GM03348 (cell line): ENCODE results near the gene PTPRR.

Experiments used
- DNase-seq: peaks from one replicate; pipeline ENCODE4 v3.0.0; 2012; ENCODE audit warnings: low spot score

Gene PTPRR

DNA sequence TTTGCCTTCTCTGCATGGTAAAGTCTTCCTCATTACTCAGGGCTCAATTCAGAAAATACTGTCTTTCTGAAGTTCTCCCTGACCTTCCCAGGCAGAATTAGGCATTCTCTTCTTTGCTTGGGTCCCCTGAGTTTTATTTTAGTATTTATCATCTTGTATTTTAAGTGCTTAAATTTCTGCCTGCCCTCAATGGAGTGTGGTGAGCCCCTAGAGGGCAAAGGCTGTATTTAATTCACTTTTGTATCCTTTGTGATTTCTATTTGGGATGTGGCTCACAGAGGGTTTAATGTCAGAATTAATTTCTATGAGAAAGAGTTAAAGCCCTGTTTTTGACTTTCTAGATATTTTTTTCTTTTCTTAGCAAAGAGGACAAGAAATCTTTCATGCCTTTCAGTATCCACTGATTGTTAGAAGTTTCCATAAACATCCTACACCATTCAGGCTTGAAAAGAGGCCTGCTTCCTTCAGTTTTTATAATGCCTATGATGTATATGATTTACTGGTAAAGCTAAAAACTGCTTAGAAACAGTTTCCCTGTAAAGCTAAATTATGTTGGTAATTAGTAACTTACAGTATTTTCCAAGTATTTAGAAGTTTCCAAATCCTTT, 227.8 kb downstream of the PTPRR start:
- DNase-seq = peak; percentile 67

DNA sequence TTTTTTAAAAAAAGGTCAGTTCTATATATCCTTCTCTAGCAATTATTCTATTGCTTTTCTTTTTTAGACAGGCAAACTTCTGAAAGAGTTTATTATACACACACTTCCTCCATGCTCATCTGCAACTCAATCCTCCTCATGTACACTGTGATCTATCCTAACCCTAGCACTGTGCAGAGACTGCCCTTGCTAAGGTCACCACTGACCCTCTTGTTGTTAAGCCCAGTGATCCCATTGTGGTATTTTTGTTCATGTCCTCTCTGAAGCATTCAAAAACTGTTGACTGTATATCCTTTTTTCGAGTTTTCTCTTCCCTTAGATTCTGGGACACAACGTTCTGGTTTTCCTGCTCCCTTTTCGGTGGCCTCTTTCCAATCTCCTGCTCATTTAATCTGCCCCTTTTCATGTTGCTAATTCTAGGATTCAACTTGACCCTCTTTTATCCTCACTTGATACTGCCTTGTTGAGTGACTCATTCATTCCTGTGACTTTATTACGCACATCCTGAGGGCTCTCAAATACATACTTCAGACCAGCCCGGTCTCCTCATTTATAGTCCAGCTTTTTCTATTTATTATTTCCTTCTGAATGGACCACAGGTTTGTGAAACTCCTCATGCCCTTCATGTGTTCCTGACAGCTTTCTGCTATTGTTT, 229.4 kb downstream of the PTPRR start:
- no peak for DNase-seq

DNA sequence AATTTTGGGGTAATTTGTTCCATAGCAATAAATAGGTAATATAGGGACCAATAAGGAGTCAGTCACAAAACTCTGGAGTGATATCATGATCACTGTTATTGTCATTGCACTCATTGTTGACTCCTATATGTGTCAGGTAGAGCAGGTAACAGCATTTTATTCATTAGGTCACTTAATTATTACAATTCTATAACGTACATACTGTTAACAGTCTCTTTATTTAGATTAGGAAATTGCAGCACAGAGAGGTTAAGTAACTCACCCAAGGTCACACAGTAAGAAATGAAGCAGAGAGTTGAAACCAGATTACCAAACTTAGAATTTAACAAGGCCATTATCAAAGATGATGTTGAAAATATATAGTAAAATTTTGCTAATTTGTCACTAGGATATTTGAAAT, 233.6 kb downstream of the PTPRR start:
- DNase-seq = no peak

DNA sequence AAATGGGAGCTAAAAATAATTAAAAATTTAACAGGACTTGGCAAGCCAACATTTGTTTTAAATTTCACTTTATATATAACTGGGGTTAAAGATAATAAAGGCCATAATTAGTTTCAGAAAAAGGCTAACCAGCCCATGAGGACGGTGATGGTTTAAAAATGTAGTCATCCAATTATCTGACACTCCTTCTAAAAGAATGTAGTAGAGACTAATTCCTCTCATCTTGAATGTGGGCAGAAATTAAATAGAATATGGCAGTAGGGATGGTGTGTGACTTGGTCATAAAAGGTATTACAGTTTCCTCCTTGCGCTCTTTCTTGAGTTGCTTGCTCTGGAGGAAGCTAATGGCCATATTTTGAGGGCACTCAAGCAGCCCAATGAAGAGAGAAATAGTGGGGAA, 234.2 kb downstream of the PTPRR start:
- no peak for DNase-seq

DNA sequence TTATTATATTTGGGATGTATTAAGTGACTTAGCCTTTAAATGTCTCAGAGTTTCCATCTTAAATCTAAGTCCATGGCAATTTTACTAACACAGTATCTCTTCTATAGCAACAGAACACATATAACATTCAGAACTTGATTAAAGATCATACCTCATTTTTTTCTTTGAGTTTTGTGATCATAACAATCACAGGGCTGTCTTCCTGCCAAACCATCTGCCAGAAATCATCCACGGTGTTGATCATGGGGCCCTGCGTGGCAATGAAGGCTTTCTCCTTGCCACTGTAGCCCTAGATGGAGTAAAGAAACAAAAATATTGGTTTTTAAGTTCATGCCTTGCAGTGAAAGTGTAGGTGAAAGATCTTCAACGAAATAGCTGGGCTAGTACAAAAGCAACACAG, 236.6 kb downstream of the PTPRR start:
- no peak for DNase-seq

DNA sequence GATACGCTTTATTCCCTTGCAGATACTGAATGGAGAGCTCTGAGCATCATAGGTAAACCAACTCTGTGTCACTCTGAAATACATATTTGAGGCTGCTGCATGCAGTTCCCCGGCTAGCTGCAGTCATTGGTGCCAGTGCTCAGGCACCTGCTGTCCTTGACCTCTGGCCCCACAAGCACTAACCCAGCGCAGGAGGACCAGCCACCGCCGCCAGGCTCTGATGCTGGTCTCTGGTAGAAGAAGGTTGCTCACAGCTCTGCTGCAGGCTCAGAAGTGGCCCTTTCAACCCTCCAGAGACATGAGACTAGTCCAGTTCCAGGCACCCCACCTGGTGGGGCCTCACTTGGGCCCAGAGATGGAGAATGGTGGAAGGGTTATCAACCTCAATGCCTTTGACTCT, 248.8 kb downstream of the PTPRR start:
- no peak for DNase-seq

DNA sequence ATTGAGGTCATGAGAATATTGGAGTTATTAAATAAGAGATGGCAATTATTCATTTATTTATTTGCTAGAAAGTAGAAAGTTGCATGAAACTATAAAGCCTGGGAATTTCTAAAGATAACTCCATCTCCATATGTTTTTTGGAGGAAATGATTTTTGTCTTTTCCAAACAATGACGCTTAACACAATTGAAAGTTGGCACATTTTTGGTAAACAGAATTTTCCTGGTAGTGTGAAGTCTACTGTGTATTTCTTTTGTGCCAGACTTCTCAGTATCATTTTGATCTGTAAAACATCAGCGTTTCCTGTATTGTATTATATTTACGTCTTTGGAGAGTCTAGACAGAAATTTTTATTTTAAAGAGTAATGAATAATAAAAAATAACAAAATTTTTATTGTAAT, 249.6 kb downstream of the PTPRR start:
- no peak for DNase-seq

DNA sequence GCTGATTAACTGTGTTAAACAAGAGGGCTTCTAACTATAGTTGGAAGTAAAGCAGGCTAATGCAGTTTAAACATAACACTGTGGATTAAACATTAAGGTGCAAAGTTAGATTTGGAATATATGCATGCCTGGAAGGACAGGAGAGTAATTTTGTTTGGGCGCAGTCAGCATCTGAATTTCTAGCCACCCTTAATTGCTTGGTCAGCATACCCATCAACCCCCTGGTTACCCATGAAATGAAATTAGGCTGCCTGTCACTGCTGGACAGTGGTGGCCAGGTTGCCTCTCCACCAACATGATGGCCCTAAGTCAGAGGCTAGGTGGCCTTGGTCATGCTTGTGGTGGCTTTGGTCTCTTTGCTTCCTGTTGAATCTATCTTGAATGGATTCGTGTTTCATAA, 253.3 kb downstream of the PTPRR start:
- no peak for DNase-seq

DNA sequence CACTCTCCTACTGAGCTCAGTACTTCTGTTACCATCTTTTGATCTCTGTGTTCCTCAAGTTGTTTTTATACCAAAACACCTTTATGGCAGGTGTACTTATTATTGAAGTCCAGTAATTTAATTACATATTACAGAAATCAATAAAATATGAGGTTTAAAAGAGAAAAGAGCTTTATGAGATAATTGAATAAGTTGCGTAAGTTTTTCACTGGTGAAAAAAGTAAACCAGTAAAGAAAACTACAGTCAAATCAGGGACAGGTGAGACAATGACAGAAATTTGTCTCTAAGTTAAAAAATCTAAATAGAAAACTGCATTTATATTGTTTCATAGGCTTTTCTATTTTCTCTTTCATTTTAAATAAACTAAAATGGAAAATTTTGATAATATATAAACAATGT, 254.2 kb downstream of the PTPRR start:
- no peak for DNase-seq

DNA sequence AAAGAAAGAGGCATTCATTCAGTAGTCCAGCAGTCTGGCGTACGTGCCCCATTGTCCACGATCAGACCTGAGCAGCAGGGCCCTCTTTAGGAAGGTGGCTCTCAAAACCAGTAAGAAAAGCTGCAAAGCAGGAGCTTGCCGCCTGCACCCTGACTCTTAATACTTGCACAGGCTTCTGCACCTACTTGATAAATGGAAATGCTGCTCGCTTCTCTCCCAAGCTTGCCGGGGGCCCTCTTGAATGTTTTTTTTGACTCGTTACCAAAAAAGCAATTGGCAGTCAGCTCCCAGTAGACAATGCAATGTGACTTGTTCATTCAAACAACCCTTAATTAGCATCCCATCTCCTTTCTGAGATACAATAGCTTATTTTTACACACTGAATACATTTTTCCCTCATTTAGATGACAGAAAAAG, 256.1 kb downstream of the PTPRR start:
- DNase-seq = no peak

DNA sequence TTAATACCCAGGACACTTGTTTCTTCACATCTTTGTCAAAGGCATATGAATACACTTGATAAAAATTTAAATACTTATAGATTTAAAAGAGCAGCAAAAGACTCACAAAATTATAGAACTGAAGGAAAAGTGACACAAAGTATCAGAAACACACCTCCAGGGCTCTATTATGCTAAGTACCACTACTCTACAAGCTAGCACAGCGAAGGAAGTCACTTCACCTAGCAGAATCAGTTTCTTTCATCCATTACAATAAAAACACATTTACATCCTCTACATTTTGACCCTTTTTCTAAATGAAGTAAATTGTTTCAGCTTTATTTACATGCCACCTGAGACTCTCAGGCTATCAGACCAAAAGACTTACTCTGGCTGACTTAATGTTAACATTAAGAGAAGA, 256.7 kb downstream of the PTPRR start:
- DNase-seq = no peak

DNA sequence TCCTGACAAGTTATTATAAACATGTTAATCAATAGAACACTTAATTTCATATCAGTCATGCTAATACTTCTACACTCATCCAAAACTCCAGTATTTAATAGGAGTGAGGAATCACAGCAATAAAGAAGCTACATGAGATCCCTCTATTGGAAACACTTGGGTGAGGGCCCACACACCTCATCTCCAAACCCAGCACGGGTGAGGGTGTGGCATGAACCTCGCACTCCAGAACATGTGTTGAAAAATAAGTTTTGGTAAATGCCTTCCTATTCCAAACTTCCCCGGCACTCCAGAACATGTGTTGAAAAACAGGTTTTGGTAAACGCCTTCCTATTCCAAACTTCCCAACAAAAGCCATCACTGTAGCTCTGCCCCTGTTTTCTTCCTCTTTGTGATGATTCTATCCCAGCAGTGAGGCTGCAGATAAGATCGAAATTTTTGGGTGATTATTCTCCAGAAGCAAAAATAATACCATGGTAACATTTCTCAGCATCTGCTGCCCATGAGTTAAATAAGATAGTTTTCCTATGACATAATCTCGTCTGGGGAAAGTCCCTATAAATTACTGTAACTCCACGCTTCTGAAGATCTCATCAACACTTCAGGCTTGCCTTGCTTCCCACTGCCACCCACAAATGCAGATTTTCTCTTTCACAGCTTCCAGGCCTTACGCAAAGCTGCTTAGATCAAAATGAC, 258.9 kb downstream of the PTPRR start:
- peak; percentile 77 for DNase-seq

DNA sequence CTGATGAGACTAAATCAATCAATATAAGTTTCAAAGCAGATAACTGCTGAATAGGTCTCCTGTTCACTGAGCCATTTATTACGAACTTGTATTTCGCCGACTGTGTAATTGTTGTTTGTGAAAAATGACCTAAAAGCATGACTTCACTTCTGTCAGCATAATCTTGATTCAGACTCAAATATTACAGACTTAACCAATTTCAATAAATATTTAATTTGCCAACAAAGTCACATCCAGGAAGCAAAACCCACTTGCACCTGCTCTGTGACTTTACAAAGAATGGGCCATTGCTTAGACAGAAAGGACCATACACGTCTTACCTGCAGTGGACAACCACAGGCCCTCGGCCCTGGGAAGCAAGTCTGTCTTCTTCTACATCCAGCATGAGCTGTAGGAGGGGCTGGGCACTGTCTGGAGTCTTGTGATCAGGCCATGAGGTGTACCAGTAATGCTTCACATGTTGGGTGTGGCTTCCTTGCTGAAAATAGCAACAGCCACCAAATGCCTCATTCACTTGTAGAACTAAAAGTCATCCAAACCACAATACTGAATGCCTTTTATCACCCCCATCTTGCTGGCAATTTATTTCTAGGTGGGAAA, 259.8 kb downstream of the PTPRR start:
- DNase-seq = peak; percentile 78

DNA sequence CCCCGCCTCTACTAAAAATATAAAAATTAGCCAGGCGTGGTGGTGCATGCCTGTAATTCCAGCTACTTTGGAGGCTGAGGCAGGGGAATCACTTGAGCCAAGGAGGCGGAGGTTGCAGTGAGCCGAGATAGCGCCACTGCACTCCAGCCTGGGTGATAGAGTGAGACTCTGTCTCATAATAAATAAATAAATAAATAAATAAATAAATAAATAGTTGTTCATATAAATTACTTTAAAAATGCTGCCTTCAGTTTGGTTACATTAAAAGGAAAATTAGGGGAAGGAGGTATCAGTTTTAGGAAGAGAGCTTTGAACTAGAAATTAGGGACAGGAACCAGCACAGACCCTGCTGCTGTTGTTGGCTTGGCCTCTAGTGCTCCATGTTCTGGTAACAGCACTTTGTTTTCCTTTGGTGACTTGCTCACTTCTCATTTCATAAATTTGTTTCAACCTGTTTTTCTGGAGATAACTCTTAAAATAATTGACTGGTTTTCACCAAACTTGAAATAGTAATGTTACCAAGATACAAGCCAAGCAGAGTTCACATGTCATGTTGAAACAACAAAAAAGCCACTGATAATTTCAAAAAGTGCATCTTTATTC, 260.4 kb downstream of the PTPRR start:
- DNase-seq = no peak

DNA sequence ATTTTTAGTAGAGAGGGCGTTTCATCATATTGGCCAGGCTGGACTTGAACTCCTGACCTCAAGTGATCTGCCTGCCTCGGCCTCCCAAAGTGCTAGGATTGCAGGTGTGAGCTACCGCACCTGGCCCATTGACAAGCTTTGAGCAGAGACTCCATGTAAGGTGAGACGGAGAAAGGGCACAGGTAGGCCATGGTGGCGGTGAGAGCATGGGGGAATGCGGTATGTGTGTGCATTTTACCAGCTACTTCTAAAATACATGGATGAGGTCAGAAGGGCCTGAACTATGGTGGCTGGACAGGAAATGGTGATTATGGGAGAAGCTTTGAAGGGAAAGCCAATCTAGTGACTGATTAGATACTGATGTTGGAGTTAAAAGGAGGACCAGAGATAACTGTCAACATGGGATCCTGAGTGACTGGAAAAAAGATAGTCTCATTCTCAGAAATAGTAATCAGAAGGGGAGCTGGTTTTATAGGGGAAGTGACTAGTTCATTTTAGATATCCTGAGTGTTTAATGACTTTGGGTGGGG, 261.4 kb downstream of the PTPRR start:
- DNase-seq = no peak

DNA sequence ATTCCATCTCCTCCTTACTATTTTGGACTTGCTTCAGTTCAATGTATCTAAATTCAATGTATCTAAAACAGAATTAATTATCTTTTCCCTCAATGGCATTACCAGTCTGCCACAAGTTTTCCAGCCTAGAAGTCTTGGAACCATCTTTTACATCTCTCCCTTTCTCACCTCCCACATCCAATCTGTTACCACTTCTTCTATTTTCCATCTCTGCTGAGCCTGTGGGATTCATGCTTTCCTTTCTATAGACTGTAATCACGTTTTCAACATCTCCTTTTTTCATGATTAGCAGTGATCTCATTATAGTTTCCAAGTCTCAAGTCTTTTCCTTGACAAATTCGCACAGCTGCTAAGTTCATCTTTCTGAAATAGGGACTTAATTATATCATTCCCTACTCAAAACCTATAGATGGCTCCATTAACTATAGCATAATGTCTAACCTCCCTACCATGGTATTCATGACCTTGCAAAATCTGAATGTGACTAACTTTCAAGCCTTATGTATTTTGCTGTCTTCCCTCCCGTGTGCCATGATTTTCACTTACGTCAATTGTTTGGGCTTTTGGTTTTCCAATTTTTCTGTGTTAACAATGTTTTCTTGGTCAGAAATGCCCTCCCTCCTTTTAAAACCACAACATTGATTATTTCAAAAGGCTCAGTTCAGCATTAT, 262.8 kb downstream of the PTPRR start:
- DNase-seq = no peak

DNA sequence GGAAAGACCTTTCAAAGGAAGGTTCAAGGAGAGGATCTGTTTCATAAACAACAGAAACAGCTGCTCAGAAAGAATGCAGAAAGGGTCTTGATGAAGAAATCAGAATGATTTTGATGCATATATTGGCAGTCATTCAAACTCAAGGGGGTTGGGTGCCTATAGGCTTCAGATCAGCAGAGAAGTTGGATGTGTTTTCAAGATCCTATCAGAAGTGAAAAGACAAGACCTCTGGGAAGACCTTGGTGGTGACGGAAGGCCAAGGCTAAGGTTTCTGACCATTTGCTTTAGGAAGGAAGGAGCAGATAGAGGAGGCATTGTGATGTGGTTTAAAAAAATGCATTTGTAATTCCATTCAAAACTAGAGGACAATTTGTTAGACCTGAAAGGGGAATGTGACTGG, 268.1 kb downstream of the PTPRR start:
- no peak for DNase-seq

DNA sequence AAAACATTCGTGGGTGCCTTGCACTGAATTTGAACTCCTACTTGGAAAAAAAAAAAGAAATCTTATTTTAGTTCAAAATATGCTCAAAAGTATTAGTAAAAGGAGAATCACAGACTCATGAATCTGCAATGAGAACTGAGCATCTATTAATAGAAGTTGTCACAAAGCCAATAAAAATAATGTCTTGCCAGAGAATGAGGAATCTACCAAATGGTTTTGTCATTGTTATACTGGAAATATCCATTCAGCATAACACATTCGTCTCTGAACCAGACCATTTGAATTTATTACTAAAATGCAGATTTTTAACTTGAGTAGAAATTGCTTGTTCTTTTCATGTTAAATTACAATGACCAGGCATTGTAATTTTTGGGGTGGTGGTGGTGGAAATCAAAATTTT, 271.7 kb downstream of the PTPRR start:
- peak; percentile 56 for DNase-seq

DNA sequence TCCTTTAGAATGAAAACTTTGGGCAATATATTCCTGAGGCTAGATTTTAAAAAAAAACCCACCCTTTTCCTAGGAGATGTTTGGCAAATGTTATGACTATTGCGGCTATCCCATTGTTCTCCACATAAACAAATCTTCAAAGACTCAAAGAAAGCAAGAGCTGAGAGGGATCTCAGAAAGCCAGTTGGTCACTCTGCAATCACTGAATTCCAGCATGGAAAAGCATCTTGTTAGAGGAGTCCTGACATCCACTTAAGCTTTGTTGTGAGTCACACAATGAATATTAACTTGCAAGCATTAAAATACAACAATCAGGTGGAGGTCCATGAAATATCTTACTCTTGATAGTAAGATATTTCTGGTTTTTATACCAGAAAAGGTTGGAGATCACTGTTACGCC, 272.3 kb downstream of the PTPRR start:
- no peak for DNase-seq

DNA sequence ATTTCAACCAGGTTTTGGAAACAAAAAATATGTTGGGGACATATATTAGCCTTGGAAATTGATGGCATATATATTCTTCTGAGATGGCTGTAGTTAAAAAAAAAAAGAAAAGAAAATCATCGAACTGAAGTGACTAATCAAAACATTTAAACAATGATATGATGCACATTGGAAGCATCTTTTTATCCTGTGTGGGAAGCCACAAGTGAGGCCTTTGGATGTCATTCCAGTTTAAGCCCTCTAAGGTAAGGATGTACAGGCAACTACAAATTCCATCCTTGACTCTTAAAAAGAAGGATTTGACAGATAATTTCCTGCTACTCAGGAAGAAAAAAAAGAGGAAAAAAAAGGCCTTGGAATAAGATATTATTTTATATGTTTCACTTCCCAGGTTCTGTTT, 273.7 kb downstream of the PTPRR start:
- peak; percentile 38 for DNase-seq

DNA sequence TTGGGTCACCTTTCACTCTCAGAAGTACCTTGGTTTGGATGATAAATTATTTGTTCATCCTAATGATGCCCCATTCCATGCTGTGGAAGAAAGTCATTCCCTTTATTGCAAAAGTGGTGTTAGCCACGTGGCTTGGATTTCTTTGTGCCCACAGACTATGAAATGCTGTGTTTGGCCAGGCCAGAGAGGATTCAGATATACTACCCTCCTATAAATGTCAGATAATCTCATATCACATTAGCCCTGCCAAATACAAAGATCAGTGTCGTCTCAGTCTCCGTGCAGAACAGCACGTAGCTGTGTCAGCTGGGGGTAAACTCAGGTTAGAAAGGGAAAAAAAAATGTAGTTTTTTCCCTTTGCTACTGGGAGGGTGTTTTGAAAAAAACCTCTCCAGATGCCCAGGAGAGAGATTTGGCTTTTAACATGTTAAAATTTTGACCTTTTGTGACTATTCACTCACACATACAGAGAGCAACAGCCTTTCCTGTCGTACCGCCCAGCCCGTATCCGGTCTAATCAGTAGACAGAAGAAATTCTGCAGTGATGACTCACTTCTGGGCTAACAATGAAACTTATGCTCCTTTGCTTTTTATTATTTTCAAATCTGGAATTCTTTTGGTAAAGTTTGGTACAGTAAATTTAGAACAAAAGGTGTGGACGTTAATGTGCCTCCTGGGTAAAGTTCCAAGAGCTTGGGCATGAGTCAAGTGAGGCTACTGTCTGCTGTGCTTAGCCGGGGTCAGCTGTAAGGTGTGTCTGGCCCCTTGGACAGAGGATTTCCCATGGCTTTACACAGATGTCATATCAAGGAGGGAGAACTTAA, 274.8 kb downstream of the PTPRR start:
- DNase-seq = peak; percentile 75
